SIG-M5 (cell line): Measurements from ENCODE around the gene RBM39.
"Not testable (repeated sequence)": the region's sequence is repeated elsewhere in the genome, so short reads cannot be mapped to it uniquely, and the experiment has no call there.

Experiments
- DNase-seq: peaks from one replicate; lab custom pipeline; 2025; lab: John Stamatoyannopoulos, UW

The RBM39 gene

GRCh38 chr20:35706591-35707529 lies 35.2 kb downstream of the RBM39 start:
- DNase-seq, result not testable (repeated sequence)

GRCh38 chr20:35705894-35706293 lies 36.2 kb downstream of the RBM39 start:
- DNase-seq, result not testable (repeated sequence)

- DNase-seq, result no peak
Observed at GRCh38 chr20:35704514-35705261, 37.4 kb downstream of the RBM39 start.

- no peak for DNase-seq
Observed at GRCh38 chr20:35702824-35703695, 39.0 kb downstream of the RBM39 start.

GRCh38 chr20:35702051-35702823 lies 39.8 kb downstream of the RBM39 start:
- DNase-seq, result no peak

- no peak for DNase-seq
Observed at GRCh38 chr20:35700625-35701148, 41.4 kb downstream of the RBM39 start.

- no peak for DNase-seq
Observed at GRCh38 chr20:35699957-35700624, 42.0 kb downstream of the RBM39 start.

GRCh38 chr20:35699127-35699956 lies 42.7 kb downstream of the RBM39 start, which contains the start of the genes NFS1 and ROMO1:
NFS1 (minus strand) TSS chr20:35699352; CDS start chr20:35699288, 64 bp downstream.
ROMO1 (plus strand) TSS chr20:35699405; CDS start chr20:35699633, 228 bp downstream.
- DNase-seq, result no peak

- no peak for DNase-seq
Observed at GRCh38 chr20:35698298-35699126, 43.5 kb downstream of the RBM39 start.

- DNase-seq, result no peak
Observed at GRCh38 chr20:35697696-35698297, 44.3 kb downstream of the RBM39 start.

GRCh38 chr20:35695978-35696377 lies 46.1 kb downstream of the RBM39 start:
- no peak for DNase-seq

GRCh38 chr20:35695245-35695749 lies 46.8 kb downstream of the RBM39 start:
- no peak for DNase-seq

GRCh38 chr20:35690265-35690664 lies 51.8 kb downstream of the RBM39 start:
- no peak for DNase-seq

- DNase-seq, result not testable (repeated sequence)
Observed at GRCh38 chr20:35686872-35687271, 55.2 kb downstream of the RBM39 start.

GRCh38 chr20:35685368-35685767 lies 56.7 kb downstream of the RBM39 start:
- DNase-seq, result not testable (repeated sequence)

GRCh38 chr20:35681960-35682359 lies 60.1 kb downstream of the RBM39 start:
- DNase-seq, result no peak

- no peak for DNase-seq
Observed at GRCh38 chr20:35680452-35681183, 61.4 kb downstream of the RBM39 start.
